Limb (tissue), 2 donors: ENCODE measurements around the gene CABCOCO1.
A peak's percentile ranks its signal among the peaks of the same experiment; 100 is the strongest.

Experiments used
- DNase-seq, 2 donors: peaks; one replicate each; pipeline ENCODE4 v3.0.0-alpha.2; 2016; ENCODE audit errors: extremely low spot score in 2 of 2

CABCOCO1 gene

DNA sequence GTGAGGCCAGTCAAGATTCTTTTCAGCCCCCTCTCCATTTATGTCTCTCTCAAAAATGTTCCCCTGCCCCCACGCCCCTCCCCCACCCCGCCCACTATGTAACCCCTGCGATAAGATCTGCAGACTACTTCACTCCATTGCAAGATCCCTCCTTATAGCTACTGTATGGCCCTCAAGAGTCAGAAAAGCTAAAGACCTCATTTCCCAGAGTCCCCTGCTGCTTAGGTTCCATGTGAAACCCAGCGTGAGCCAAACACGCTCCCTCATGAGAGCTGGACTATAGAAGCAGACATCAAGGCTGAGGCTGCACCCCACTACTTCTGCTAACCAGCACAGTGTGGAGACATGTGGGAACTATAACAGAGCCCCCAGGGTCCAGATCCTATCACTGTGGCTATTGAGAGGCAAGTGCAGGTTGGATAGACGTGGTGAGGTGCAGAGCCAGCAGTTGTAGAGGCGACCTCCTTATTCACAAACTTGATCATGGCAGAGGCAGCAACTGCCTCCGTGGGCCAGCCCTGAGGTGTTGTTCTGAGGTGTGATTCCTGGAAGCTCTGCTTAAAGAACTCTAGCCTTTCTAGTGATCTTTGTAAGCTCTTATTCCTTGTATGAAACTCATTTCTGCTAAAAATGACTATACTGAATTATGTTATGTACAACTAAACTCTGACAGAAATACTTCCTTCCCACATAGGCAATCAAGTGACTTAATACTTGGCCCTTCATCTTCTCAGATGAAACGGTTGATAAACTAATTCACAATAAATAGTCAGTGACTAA, 121.8 kb downstream of the CABCOCO1 start:
- no peak for DNase-seq

DNA sequence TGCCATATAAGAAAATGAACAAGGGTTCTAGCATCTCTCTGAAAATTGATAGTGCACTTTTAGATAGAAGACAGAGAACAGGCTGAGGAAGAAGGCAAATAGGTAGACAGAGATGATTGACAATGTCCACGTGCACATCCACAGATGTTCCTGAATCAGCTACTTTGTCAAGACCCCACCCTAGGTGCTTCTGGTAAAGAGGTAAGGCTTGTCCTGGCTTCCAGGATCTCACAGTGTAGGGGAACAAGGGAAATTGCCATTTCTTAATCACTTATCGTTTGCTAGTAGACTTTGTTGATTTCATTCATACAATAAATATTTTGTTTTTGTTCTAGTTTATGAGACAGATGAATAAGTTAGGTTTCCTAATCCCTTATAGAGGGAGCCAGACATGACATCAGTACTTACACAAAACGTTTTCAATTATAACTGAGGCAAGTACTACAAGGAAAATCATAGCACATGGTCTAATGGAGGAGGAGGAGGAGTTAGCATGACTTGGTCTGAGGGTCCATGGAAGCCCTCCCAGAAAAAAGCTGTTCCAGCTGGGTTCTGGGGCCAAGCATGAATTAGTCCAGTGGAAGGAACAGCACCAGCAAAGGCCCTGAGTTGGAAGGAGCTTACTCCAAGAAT, 122.9 kb downstream of the CABCOCO1 start:
- no peak for DNase-seq

DNA sequence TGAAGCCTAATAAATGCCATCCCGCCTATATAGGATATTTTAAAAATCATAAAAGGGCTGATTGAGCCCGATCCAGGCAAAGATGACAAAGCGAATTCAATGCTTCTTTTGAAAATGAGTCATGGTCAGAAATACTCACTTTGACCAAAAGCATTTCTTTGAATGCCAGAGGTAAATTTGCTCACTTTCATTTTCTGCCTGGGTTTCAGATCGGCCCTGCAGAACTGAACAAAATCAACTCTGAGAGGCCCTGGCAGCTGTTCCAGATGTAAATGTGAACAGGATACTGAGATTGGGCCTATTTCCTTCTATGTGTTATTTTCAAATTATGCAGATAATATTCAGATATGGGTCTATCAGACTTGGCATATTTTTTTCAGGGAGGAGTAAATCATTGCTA, 124.0 kb downstream of the CABCOCO1 start:
- no peak for DNase-seq

DNA sequence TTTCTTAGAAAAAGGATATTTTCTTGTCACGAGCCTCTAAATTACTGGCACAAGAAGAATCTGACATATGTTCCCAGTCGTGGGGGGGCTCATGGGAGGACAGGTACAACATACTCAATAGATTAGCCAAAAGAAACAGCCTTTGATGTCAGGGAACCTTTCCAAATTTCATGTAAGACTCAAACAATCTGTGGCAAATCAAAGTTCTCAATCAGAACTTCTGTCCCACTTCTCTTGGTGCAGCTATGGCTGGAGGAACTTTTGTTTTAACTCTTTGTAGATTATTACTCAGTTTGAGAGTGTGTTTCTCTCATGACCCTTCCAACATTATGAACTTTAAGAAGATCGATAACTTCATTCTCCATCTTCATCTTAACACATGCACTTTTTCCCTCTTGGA, 124.4 kb downstream of the CABCOCO1 start:
- no peak for DNase-seq

DNA sequence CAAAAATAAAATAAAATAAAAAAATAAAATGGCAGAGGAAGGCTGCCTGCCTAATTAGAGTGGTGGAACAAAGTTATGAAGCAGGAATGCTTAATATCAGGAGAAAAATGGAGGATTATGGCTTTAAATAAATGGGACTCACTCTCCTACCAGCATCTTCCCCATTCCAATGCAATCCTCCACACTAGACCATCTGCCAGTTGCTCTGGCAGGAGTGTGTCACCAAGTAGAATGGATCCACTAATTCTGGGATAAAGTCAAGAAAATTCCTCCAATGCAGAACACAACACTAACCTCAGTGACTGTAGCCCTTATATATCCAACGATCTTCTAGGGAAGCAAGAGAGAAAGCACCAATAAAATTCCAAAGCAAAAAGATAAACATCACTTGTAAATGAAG, 126.3 kb downstream of the CABCOCO1 start:
- no peak for DNase-seq

DNA sequence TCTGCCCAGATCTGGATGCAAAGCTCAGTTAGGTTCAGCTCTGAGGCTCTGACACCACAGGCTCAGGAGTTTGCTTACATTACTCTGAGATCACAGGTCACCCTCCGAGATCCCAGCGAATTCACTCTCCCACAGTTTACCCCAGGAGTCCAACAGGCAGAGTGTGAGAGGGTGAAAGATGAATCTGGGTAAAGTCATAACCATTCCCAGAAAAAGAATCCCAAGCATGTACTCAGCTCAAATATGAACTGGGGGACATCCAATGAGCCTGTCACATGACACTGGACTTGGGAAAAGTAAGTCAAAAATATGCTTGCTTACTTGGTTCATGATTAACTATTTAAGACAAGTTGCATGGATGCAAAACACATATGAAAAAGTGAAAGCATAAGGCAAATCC, 128.5 kb downstream of the CABCOCO1 start:
- no peak for DNase-seq

DNA sequence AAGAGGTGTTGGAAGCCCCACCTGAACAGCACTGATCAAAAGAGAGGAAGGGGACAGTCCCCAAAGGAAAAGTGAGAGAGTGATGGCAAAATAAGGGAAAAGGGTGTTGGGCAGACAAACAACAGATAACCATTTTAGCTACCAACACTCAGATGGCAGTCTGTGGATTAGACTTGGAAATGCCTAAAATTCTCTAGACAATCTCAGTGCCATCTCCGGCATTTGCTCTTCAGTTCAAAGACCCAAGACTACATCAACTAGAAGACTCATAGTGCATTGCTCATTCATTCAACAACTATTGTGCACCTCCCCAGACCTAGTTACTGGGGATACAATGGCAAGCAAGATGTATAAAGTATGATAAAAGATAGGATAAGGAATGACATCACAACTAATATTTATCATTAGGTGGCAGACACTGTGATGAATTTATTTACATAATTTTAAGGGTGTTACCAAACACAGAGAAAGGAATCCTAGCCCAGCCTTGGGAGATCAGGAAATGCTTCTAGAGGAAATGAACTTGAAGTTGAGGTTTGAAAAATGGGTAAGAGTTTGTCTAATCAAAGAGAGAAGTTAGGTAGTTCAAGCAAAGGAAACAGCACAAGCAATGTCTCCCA, 129.5 kb downstream of the CABCOCO1 start:
- DNase-seq = no peak

DNA sequence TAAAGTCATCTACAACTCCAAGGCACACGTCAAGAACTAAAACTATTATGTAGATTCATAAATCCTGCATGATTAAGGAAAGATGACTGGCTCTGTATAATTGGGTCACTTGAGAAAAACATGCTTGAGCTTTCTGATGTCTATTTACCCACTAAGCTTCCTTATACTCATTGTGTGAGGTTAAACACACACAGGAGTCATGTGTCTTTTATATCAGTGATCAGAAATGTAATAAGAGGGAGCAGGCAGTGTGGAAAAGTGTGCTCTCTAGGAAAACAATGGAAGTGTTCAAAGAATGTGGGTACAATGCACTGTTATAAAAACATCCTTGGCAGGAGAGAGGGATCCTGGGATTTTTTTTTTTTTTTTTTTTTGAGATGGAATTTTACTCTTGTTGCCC, 130.2 kb downstream of the CABCOCO1 start:
- no peak for DNase-seq

DNA sequence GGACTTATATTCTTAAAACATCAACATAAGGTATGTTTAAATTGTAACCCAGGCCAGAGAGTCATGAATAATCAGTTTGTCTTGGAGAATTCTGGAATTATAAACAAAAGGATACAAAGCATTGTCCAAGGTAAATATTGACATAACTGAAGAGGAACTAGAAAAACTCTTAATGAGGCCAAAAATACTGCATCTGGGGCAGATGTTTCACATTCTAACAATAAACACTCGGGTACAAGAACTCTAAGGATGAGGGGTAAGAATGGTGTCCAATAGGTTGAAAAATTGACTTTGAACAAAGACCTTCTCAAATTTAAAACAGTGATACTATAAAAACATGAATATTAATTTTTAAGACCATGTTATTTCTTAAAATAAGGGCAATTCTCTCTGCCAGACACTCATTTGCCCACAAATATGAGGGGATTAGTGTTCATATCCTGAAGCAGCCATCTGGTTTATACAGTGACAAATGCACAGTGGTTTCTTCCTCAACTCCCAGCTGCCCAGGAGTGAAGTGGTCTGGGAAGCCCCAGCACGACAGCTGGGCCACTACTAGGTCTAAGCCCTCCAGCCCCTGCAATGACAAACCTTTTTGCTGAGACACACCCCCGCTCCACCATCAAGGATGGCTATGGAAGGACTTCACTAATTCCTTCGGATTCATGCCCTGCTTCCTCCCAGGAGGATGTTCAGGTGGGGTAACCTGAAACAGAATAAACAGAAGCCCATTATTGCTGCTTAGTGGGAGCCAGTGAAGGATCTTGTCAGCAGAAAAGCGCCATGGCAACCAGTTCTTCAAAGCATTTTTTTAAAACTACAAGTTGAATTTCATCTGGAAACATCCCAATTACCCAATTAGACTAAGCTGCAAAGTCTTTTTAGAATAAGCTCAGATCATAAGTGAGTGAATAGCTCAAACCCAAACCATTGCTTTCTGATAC, 131.3 kb downstream of the CABCOCO1 start:
- peak; percentile 13 to 34 for DNase-seq

DNA sequence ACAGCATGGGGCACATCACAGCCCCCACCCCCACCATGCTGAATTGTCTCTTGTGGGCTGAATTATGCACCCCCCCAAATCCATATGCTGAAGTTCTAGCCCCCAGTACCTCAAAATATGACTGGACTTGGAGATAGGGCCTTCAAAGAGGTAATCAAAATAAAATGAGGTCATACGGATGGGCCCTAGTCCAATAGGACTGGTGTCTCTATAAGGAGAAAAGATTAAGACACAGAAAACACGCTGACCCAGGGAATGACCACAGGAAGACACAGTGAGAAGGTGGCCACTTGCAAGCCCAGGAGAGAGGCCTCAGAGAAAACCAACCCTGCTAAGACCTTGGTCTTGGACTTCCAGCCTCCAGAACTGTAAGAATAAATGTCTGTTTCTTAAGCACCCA, 132.4 kb downstream of the CABCOCO1 start:
- DNase-seq = no peak

DNA sequence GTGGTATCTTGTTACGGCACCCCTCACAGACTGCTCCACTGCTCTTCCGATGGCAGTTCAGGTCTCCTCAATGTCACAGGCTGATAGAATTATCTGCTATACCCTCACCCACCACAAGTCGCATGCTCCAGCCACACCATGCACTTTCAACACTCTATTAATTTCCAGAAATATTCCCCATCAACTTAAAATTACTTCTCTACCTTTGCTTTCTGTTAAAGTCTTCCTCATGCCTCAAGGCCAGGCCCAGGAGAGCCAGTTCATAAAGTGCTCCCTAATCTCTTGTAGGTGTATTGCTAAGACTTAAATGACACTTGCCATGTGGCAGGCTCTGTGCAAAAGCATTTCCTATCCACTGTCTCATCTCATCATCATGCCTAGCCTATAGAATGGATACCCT, 132.8 kb downstream of the CABCOCO1 start:
- no peak for DNase-seq

DNA sequence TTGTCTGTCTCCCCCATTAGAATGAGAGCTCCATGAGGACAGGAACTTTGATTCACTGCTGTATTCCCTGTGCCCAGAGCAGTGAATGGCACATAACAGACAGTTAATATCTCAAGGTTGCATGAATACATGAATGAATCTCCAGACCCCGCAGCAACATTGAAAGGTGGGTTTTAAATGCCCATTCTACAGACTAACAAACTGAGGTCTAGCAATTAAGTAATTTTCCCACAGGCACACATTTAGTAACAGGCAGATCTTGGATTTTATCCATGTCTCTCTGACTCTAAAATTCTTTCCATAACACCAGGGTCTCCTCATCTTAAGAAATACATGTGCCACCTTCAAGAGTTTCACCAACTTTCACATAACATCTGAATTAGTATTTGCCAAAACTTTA, 134.1 kb downstream of the CABCOCO1 start:
- DNase-seq = no peak

DNA sequence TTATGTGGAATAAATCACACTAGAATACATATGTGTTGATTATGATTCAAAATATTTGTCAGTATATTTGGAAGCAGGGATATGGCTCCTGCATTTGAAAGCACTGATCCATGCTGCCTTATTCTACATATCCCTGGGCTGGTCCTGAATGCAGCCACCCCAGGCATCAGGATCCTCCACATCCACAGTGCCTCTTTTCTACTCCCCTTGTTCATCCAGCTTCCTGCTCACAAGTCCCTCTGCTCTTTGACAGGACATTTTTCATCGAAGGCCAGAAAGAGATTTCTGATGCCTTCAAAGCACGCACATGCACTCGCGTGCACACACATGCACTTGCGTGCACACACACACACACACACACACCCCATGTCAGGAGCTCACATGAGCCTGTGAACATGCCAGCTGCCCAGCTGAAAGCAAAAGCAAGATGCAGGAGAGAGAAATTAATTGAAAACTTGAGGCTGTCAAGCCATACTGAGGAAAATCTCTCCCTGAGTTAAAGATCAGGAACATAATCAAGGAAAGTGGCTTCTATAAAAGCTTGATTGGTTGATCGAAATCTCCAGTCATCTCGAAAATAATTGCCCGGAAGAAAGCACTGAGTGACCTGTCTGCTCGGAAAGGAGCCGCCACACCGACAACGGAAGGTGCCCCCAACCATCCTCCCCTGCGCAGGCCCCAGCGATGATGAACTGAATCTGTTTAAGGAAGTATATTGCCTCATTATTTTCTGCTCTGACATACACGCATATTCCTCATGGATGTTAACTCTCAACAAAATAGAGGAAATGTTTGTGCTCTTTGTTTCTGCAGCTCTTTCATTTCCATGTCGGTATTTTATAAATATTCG, 134.8 kb downstream of the CABCOCO1 start:
- DNase-seq = no peak

DNA sequence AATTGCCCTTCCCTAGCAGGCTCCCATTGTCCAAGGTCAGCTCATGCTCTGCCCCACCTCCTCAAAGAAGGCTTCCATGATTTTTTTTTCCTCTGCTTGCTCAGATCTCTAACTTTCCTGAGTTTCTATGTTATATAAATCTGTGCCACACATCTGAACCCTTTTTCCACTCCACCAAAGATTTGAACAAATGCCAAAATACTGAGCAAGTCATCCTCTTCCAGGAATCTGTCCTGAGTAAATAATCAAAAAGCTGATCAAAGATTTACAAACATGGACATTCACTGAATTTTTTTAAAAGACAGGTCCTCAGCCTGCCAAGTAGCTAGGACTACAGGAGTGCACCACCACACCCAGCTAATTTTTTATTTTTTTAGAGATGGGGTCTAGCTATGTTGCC, 136.0 kb downstream of the CABCOCO1 start:
- DNase-seq = no peak

DNA sequence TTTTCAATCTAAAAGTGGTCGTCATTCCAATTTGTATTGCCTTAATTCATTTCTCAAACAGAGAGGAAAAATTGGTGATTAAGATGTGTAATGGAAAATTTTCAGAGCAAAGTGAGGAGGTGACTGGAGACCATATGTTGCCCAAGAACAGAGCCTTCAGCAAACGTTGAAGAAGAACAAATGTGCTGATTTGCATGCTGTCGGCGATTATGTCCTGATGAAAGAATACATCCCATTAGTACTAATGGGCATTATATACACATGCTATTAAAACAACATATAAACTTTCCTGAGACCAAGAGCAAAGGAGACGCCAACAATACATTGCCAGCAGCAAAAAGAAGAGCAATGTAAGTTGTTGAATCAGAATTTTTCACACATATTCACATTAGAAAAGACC, 138.8 kb downstream of the CABCOCO1 start:
- DNase-seq = no peak

DNA sequence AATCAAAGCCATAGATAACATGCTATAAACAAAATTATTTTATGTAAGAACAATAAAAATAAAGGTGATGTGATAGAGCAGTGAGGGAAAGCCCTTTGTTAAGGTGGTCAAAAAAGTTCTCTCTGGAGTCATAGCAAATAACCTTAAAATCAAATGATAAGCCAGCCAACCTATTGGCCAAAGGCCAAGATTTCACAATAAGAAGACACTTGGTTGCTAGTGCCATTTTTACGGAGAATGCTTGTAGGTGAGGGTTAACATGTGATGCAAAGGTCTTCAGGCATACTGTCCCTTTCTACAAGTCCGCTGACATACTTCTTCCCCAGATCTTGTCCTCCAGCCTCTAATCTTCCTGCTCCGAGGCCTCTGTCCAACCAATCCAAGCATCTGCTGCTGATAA, 140.5 kb downstream of the CABCOCO1 start:
- DNase-seq = no peak

DNA sequence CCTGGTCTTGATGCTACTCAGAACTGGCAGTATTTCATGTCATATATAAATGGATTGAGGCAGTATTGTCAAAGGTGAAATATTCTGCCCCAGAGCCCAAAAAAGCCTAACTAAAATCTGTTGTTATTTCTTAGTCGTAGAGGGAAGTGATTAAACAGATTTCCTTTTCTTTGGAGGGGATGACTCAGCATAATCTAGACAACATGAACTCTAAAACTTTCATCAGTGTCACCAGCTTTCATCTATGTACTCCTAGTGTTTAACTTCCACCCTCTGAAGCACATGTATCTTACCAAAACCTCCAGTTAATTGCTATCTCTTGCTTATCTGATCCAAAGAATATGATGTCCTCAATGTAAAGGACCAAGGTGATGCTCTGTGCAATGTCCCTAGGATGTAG, 141.7 kb downstream of the CABCOCO1 start:
- no peak for DNase-seq

DNA sequence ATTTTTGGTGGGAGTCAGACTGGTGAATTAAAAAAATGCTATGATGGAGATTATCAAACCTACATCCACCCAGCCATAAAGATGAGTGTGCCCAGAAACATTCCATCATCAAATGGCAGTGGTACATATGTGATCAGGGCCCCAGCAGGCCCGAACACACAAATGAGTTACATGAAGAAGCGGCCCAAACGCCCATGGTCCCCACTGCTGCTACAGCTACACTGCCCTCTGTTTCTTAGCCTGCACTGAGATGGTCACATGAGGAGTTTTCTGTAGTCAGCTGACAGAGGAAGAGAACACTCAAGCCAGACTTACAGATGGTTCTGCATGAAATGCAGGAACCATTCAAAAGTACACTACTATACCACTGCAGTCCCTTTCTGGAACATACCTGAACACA, 142.4 kb downstream of the CABCOCO1 start:
- no peak for DNase-seq

DNA sequence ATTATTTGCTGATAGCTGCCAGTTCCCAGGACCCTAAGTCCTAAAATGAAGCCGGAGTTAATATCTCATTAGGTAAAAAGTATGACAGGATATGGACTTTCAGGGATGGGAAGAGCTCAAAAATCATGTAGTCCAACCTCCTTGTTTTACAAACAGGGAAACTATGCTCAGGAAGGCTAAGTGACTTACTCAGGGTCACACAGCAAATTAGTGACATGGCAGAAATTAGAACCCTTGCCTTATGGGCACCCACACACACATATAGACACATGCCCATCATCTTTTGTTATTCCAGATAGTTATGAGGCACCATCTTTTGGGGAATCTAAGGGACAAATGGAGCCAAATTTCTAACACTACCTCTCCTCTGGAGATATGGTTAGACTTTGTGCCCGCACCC, 147.5 kb downstream of the CABCOCO1 start:
- no peak for DNase-seq

DNA sequence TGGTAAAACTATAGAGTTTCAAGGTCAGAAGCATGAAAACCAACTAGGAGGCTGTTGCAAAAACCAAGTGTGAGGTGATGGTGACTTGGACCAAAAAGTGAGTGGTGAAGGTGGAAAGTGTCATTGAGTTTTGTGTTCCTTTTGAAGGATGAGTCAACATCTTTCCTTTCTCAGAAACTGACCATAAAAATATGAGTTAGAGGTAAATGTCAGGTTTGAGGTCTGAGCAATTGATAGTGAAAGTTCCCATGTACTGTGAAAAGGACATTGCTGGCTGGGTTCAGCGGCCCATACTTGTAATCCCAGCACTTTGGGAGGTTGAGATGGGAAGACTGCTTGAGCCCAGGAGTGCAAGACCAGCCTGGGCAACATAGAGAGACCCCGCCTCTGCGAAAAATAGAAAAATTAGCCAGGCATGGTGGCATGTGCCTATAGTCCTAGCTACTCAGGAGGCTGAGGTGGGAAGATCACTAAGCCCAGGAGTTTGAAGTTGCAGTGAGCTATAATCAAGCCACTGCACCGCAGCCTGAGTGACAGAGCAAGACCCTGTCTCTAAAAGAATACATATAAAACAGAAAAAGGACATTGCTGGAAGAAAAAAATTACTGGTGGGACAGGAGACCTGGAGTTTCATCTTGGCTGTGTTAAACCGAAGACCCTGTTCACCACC, 149.5 kb downstream of the CABCOCO1 start:
- DNase-seq = no peak
